GM12892 (cell line): Measurements from ENCODE around the gene FNDC4.

ENCODE experiments used
- DNase-seq: peaks from one replicate; pipeline ENCODE4 v3.0.0; 2011; ENCODE audit not compliant: insufficient read length
- FAIRE-seq: peaks from 2 replicates; lab custom pipeline; 2011; peaks lifted over from hg19 to GRCh38; lab: Jason Lieb, UNC
- POLR2A ChIP-seq: IDR thresholded peaks from 2 replicates; pipeline ENCODE4 v1.6.1; 2011; ENCODE audit warnings: low read depth, low read length, control low read depth
- POLR2AphosphoS5 ChIP-seq: IDR thresholded peaks from 2 replicates; pipeline ENCODE4 v1.6.1; 2011; ENCODE audit warnings: low read depth, low read length, control low read depth
- TAF1 ChIP-seq: IDR thresholded peaks from 2 replicates; pipeline ENCODE4 v1.6.1; 2011; ENCODE audit warnings: low read depth, mild to moderate bottlenecking, control low read depth, low read length, borderline replicate concordance

The FNDC4 gene

GRCh38 chr2:27489498-27490397 is 5.3 kb downstream of the FNDC4 start, which contains the start of gene IFT172:
IFT172 (minus strand) TSS chr2:27489743; CDS start chr2:27489653, 90 bp downstream.
- DNase-seq (peak; percentile 79), FAIRE-seq (peak; percentile 98)
- TF ChIP-seq POLR2A, result peak; percentile 57; the same call in 1 of the 2 replicates
- no peak for TF ChIP-seq POLR2AphosphoS5
- TF ChIP-seq TAF1, result no peak

- DNase-seq, result no peak
- no peak for FAIRE-seq
- TF ChIP-seq TAF1 (no peak), POLR2A (no peak), POLR2AphosphoS5 (no peak)
Measured at GRCh38 chr2:27489118-27489497, 5.9 kb downstream of the FNDC4 start.

- TF ChIP-seq POLR2AphosphoS5 (no peak), TAF1 (no peak), POLR2A (no peak)
- FAIRE-seq (no peak), DNase-seq (no peak)
Measured at GRCh38 chr2:27485496-27485895, 9.5 kb downstream of the FNDC4 start.

GRCh38 chr2:27471961-27472360 is 23.0 kb downstream of the FNDC4 start:
- no peak for DNase-seq
- FAIRE-seq, result no peak
- no peak for TF ChIP-seq POLR2A
- no peak for TF ChIP-seq TAF1
- no peak for TF ChIP-seq POLR2AphosphoS5

- no peak for FAIRE-seq
- no peak for DNase-seq
- TF ChIP-seq TAF1 (no peak), POLR2A (no peak), POLR2AphosphoS5 (no peak)
Measured at GRCh38 chr2:27464443-27464842, 30.6 kb downstream of the FNDC4 start.

GRCh38 chr2:27461118-27461517 is 33.9 kb downstream of the FNDC4 start:
- TF ChIP-seq POLR2A (no peak), TAF1 (no peak), POLR2AphosphoS5 (no peak)
- FAIRE-seq (no peak), DNase-seq (no peak)

- DNase-seq, result no peak
- TF ChIP-seq TAF1, result no peak
- TF ChIP-seq POLR2A, result no peak
- TF ChIP-seq POLR2AphosphoS5, result no peak
- FAIRE-seq, result no peak
Measured at GRCh38 chr2:27453968-27454367, 41.0 kb downstream of the FNDC4 start.

GRCh38 chr2:27451095-27451494 is 43.9 kb downstream of the FNDC4 start:
- TF ChIP-seq POLR2A (no peak), TAF1 (no peak), POLR2AphosphoS5 (no peak)
- DNase-seq, result no peak
- FAIRE-seq, result no peak

GRCh38 chr2:27448381-27448780 is 46.6 kb downstream of the FNDC4 start:
- FAIRE-seq, result no peak
- TF ChIP-seq POLR2AphosphoS5, result no peak
- no peak for TF ChIP-seq TAF1
- TF ChIP-seq POLR2A, result no peak
- DNase-seq, result no peak

GRCh38 chr2:27446057-27446456 is 48.9 kb downstream of the FNDC4 start:
- no peak for TF ChIP-seq POLR2A
- no peak for TF ChIP-seq POLR2AphosphoS5
- no peak for TF ChIP-seq TAF1
- no peak for DNase-seq
- FAIRE-seq, result no peak

GRCh38 chr2:27445615-27446014 is 49.4 kb downstream of the FNDC4 start:
- no peak for FAIRE-seq
- TF ChIP-seq POLR2AphosphoS5 (no peak), TAF1 (no peak), POLR2A (no peak)
- DNase-seq, result no peak

- TF ChIP-seq TAF1 (no peak), POLR2A (no peak), POLR2AphosphoS5 (no peak)
- DNase-seq, result no peak
- no peak for FAIRE-seq
Measured at GRCh38 chr2:27445155-27445554, 49.8 kb downstream of the FNDC4 start.
